Endothelial cell (in vitro differentiated cells): ENCODE data around the gene MAP4. TPM values are rescaled to one million over a fixed set of nuclear protein-coding genes. Genes with fewer than 3 reads are reported as not detected.
A peak's percentile ranks its signal among the peaks of the same experiment; 100 is the strongest.

Experiments used
- DNase-seq: peaks from one replicate; pipeline ENCODE4 v3.0.0; 2021; ENCODE audit warnings: low spot score
- H3K27ac Mint-ChIP-seq: one replicate; pipeline ENCODE4 v1.8.0; 2021; ENCODE audit warnings: mixed read lengths, inconsistent platforms; ENCODE audit not compliant: unreplicated experiment
- H3K27me3 Mint-ChIP-seq: one replicate; pipeline ENCODE4 v1.8.0; 2021; ENCODE audit warnings: mild to moderate bottlenecking, moderate library complexity, mixed read lengths, inconsistent platforms; ENCODE audit not compliant: unreplicated experiment
- H3K36me3 Mint-ChIP-seq: one replicate; pipeline ENCODE4 v1.8.0; 2021; ENCODE audit warnings: mild to moderate bottlenecking, low read depth, mixed read lengths, inconsistent platforms; ENCODE audit not compliant: unreplicated experiment
- H3K4me1 Mint-ChIP-seq: one replicate; pipeline ENCODE4 v1.8.0; 2021; ENCODE audit warnings: mild to moderate bottlenecking, mixed read lengths, inconsistent platforms; ENCODE audit not compliant: unreplicated experiment
- H3K4me3 Mint-ChIP-seq: one replicate; pipeline ENCODE4 v1.8.0; 2021; ENCODE audit warnings: mild to moderate bottlenecking, mixed read lengths, inconsistent platforms; ENCODE audit not compliant: unreplicated experiment
- H3K9me3 Mint-ChIP-seq: one replicate; pipeline ENCODE4 v1.8.0; 2021; ENCODE audit warnings: mixed read lengths, inconsistent platforms; ENCODE audit not compliant: unreplicated experiment
- total RNA-seq: library from RNA; stranded (reverse); fragmentation: NEBNext Ultra II Directional; extraction: Animal tissue kit (Norgen Biotek cat#: 25700); gene quantifications from one replicate; pipeline ENCODE4 v1.2.1, GENCODE V29; 2021; ENCODE audit not compliant: unreplicated experiment
- TF ChIP-seq, protein P1 (sequence below): fragments of 200-600 bp; sonication (generic); IDR thresholded peaks from one replicate; pipeline ENCODE4 v1.5.0; 2021; ENCODE audit warnings: antibody characterized with exemption; ENCODE audit not compliant: unreplicated experiment

Gene MAP4
- total RNA-seq, 1 donor from 2014 or later: 155 TPM

DNA sequence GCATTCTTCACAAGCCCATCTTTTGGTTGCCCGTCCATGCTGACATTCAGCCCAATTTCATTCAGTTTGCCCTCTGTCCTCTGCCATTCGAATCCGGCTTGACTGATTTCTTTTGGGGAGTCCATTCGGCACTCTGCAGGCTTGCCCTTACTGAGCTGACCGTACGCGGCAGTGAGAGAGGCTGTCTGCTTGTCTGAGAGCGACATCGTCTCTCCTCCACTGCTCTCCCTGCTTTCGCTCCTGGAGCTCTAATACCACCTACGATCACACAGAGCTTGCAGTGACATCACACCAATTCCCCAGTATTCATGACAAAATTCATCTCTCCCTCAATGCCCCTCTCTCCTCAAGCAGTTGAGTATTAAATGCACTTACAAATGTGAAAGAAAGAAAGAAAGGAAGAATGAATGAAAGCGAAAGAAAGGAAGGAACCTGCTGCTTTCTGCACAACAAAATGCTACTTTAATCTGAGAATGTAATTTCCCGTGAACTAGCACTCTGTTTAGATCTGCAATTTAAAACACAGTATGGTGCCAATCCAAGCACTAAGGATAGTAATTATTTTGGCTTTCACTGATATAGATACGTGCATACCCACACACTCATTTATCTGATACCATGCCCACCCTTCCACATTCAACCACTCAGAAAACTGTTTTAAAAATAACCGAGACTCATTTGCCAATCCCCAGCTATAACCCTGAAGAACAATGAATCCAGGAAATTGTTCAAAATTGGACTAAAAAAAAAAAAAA, 123.8 kb downstream of the MAP4 start:
- Mint-ChIP-seq H3K9me3 (no peaks in the 10 kb centered on the region), H3K27ac (no peak overlapping the region), H3K36me3 (peaks cover 15% of the 10 kb centered on the region), H3K4me3 (peak overlapping the region; percentile 21), H3K4me1 (peaks cover 49% of the 10 kb centered on the region), H3K27me3 (peaks cover 16% of the 10 kb centered on the region)
- no peak for DNase-seq
- TF ChIP-seq, protein P1, sequence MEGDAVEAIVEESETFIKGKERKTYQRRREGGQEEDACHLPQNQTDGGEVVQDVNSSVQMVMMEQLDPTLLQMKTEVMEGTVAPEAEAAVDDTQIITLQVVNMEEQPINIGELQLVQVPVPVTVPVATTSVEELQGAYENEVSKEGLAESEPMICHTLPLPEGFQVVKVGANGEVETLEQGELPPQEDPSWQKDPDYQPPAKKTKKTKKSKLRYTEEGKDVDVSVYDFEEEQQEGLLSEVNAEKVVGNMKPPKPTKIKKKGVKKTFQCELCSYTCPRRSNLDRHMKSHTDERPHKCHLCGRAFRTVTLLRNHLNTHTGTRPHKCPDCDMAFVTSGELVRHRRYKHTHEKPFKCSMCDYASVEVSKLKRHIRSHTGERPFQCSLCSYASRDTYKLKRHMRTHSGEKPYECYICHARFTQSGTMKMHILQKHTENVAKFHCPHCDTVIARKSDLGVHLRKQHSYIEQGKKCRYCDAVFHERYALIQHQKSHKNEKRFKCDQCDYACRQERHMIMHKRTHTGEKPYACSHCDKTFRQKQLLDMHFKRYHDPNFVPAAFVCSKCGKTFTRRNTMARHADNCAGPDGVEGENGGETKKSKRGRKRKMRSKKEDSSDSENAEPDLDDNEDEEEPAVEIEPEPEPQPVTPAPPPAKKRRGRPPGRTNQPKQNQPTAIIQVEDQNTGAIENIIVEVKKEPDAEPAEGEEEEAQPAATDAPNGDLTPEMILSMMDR: no peak

DNA sequence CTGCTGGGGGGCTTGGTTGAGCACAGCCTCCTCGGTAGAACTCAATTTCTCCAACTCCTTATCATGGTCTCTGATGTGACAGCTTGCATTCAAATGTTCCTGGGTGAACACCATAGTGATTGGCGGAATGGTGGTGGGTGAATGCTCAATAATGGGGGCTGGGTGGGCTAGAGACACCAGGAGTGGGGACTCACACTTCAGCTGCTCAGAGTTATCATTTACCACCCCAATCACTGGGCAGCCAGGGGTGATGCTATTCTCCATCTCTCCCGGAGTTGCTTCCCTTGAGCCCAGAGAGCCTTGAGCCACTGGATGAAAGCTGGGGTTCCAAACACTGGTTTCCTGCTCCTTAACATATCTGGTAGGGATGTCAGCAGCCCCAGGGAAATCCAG, 124.6 kb downstream of the MAP4 start:
- TF ChIP-seq, protein P1: no peak
- no peak overlapping the region for H3K4me3 Mint-ChIP-seq
- H3K27me3 Mint-ChIP-seq: peaks cover 16% of the 10 kb centered on the region
- H3K27ac Mint-ChIP-seq: no peak overlapping the region
- H3K36me3 Mint-ChIP-seq: peaks cover 15% of the 10 kb centered on the region
- no peak for DNase-seq
- no peaks in the 10 kb centered on the region for H3K9me3 Mint-ChIP-seq
- H3K4me1 Mint-ChIP-seq: peaks cover 51% of the 10 kb centered on the region

DNA sequence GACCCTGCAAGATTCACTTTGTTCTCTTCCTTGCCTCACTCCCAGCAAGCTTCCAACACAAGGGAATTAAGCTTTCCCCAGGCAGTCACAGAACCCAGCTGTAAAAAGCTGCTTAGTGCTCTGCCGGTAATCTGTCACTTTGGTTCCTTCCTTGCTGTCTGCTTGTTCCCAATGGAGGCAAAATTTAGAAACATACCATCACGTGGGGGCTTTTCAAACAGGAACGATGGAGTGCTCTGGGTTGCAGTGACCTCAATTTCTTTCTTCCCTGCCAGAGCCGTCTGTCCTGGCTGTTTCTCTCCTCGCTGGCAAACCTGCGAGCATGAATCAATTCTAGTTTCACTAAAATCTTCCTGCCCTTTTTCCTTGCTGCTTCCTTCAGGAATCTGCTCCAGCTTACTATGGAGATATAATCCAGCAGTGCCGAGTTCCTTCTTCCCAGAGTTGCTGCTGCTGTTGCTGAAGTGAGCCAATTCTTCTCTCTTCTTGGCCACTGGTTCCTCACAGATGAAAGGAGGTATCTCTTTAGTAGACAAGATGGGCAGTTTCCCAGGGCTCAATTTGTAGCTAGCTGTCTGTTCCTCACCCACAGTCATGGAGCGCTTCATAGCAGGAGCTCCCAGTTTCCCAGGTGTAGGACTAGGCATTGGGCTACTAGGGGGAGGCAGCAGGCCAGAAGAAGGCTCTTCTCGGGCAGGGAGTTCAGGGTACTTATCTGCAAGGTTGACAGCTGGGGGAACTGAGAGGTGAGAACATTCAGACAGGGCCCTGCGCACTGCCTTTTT, 125.2 kb downstream of the MAP4 start:
- Mint-ChIP-seq H3K9me3 (no peaks in the 10 kb centered on the region), H3K27ac (peak overlapping the region; percentile 87), H3K27me3 (peaks cover 18% of the 10 kb centered on the region), H3K36me3 (peaks cover 15% of the 10 kb centered on the region), H3K4me3 (peak overlapping the region; percentile 6), H3K4me1 (peaks cover 52% of the 10 kb centered on the region)
- no peak for DNase-seq
- TF ChIP-seq, protein P1: no peak

DNA sequence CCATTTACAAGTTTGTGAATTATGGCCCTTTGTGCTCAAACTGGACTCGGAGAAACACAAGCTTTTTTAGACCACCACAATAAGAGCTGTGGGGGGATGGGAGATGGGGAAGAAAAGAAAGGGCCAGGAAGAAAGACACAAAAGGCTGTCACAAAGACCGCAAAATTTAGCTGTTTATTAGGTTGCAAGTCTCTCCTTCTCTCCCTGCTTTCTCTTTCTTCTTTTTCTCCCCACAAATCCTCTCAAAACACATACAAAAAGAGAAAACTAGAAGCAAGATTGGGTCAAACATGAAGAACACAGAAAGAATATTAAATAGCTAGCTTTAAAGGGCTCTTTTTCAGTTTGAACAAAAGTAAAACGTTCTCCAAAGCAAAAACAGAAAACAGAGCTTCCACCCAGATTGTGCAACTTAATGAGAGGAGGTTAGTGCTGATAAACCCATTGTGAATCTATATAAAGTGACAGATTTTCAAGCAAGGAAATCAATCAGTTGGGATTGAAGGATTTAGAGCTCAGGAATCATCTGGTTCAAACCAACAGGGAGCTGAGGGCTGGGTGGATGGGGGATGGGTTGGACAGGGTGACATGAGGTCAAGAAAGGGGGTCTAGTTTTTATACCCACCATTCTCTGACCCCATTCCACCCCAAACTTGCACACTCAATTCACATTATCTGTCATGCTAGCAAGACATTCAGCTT, 125.9 kb downstream of the MAP4 start:
- Mint-ChIP-seq H3K36me3 (peaks cover 15% of the 10 kb centered on the region), H3K27ac (peak overlapping the region; percentile 87), H3K4me1 (peaks cover 52% of the 10 kb centered on the region), H3K27me3 (peaks cover 16% of the 10 kb centered on the region), H3K4me3 (peak overlapping the region; percentile 7), H3K9me3 (no peaks in the 10 kb centered on the region)
- no peak for DNase-seq
- TF ChIP-seq, protein P1: no peak
